Measurements from ENCODE around the gene KRTAP12-3. TPM values are rescaled to one million over a fixed set of nuclear protein-coding genes. Genes with fewer than 3 reads are reported as not detected.

The KRTAP12-3 gene
- total RNA-seq, 1 donor from 2014 or later, result not detected

DNA sequence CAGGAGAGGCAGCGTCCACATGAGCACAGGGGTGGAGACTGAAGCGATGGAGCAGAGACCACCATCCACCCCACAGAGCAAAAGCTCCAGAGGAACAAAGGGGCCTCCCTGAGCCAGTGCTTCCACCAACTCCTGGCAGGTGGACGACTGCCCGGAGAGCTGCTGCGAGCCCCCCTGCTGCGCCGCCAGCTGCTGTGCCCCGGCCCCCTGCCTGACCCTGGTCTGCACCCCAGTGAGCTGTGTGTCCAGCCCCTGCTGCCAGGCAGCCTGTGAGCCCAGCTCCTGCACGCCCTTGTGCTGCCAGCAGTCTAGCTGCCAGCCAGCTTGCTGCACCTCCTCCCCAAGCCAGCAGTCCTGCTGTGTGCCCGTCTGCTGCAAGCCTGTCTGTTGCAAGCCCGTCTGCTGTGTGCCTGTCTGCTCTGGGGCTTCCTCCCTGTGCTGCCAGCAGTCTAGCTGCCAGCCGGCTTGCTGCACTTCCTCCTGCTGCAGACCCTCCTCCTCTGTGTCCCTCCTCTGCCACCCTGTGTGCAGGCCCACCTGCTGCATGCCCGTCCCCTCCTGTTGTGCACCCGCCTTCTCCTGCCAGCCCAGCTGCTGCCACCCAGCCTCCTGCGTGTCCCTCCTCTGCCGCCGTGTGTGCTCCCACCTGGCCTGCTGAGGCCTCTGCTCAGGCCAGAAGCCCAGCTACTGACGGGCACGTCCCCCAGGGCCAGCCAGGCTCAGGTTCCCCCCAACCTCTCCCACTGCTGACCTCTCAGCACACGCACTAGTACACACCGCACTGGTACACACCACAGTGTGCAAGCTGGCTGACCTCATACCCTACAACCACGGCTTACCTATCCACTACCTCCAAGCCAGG is 44.6 kb downstream of the KRTAP12-3 start:
- CTCF ChIA-PET, result no interaction called here

GRCh38 chr21:44702973-44703730 is 45.4 kb downstream of the KRTAP12-3 start:
- TF ChIP-seq CTCF (IDR thresholded peaks at IDR 0.05), result no peak
- ChIA-PET POLR2A (no interaction called here), CTCF (no interaction called here)
- no peaks in the 10 kb centered on the region for H3K4me1 Mint-ChIP-seq
- peaks cover 65% of the 10 kb centered on the region for H3K27me3 Mint-ChIP-seq
- no peak for ATAC-seq (ENCODE audit: low read depth)
- DNase-seq, result no peak
- no peak overlapping the region for H3K27ac Mint-ChIP-seq
- intact Hi-C loops (cut with micrococcal nuclease), result no loop called here
- H3K36me3 Mint-ChIP-seq (ENCODE audit: low read depth), result no peaks in the 10 kb centered on the region
- H3K4me3 Mint-ChIP-seq, result no peak overlapping the region
- H3K9me3 Mint-ChIP-seq, result peaks cover 10% of the 10 kb centered on the region

More for the DNA sequence above, 44.6 kb downstream of the KRTAP12-3 start:
- Mint-ChIP-seq H3K36me3 (ENCODE audit: low read depth) (no peaks in the 10 kb centered on the region), H3K27me3 (peaks cover 70% of the 10 kb centered on the region), H3K4me1 (no peaks in the 10 kb centered on the region), H3K27ac (no peak overlapping the region), H3K9me3 (peaks cover 10% of the 10 kb centered on the region), H3K4me3 (no peak overlapping the region)
- ATAC-seq (ENCODE audit: low read depth), result no peak
- no peak for DNase-seq
- no peak for TF ChIP-seq CTCF (IDR thresholded peaks at IDR 0.05)
- POLR2A ChIA-PET, result no interaction called here
- intact Hi-C loops (cut with micrococcal nuclease), result no loop called here

GRCh38 chr21:44703731-44704635 is 46.3 kb downstream of the KRTAP12-3 start:
- CTCF ChIA-PET, result no interaction called here
- no peak overlapping the region for H3K4me3 Mint-ChIP-seq

DNA sequence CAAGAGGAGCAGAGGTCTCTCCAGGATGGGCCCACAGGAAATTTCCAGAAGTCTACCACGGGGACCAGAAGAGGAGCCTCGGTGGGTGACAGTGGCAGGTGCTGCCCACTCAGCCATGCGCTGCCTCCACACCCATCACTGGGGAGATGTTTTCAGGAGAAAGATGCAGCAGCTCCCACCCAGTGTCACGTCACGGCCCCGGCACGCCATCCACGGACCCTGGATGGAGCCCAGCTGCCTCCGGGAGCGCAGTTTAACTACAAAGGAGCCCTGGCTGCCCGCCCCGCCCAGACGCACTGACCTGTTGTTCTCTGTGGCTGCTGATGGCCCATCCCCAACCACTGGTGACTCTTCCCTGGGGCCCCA is 46.9 kb downstream of the KRTAP12-3 start:
- no peak overlapping the region for H3K4me3 Mint-ChIP-seq
- intact Hi-C loops (cut with micrococcal nuclease), result no loop called here
- DNase-seq (no peak), ATAC-seq (ENCODE audit: low read depth) (no peak)
- H3K9me3 Mint-ChIP-seq, result peaks cover 10% of the 10 kb centered on the region
- no peak for TF ChIP-seq CTCF (IDR thresholded peaks at IDR 0.05)
- H3K4me1 Mint-ChIP-seq, result no peaks in the 10 kb centered on the region
- CTCF ChIA-PET, result no interaction called here
- POLR2A ChIA-PET, result no interaction called here
- no peak overlapping the region for H3K27ac Mint-ChIP-seq
- H3K36me3 Mint-ChIP-seq (ENCODE audit: low read depth), result no peaks in the 10 kb centered on the region
- H3K27me3 Mint-ChIP-seq, result peaks cover 62% of the 10 kb centered on the region

More at GRCh38 chr21:44703731-44704635, 46.3 kb downstream of the KRTAP12-3 start:
- POLR2A ChIA-PET, result no interaction called here
- peaks cover 61% of the 10 kb centered on the region for H3K27me3 Mint-ChIP-seq
- H3K4me1 Mint-ChIP-seq, result no peaks in the 10 kb centered on the region
- DNase-seq (no peak), ATAC-seq (ENCODE audit: low read depth) (no peak)
- no peaks in the 10 kb centered on the region for H3K36me3 Mint-ChIP-seq (ENCODE audit: low read depth)
- intact Hi-C loops (cut with micrococcal nuclease), result no loop called here
- peaks cover 10% of the 10 kb centered on the region for H3K9me3 Mint-ChIP-seq
- TF ChIP-seq CTCF (IDR thresholded peaks at IDR 0.05), result no peak
- no peak overlapping the region for H3K27ac Mint-ChIP-seq
